RWPE2 (cell line): ENCODE measurements around the gene GABRB2.

Experiments
- ATAC-seq: fragments of 200-7000 bp; cut with Tn5 transposase; 3 replicates; pipeline ENCODE4 v1.9.1; 2021; ENCODE audit warnings: low read depth
- DNase-seq: peaks from one replicate; pipeline ENCODE4 v3.0.0-alpha.2; 2020; ENCODE audit warnings: low spot score
- H3K27ac ChIP-seq: fragments of 450-650 bp; 2 replicates; pipeline ENCODE4 v1.5.1; 2017; ENCODE audit warnings: mild to moderate bottlenecking; ENCODE audit not compliant: poor library complexity, severe bottlenecking
- H3K27me3 ChIP-seq: fragments of 250-450 bp; sonication (Bioruptor Pico); 2 replicates; pipeline ENCODE4 v1.5.1; 2021; ENCODE audit warnings: mild to moderate bottlenecking, moderate library complexity; ENCODE audit not compliant: insufficient read depth, poor library complexity, severe bottlenecking
- H3K36me3 ChIP-seq: fragments of 250-450 bp; sonication (Bioruptor Pico); 2 replicates; pipeline ENCODE4 v1.5.1; 2020; ENCODE audit warnings: low read depth, mild to moderate bottlenecking, moderate library complexity
- H3K4me1 ChIP-seq: fragments of 250-450 bp; sonication (Bioruptor Pico); 2 replicates; pipeline ENCODE4 v1.5.1; 2021; ENCODE audit warnings: mild to moderate bottlenecking, moderate library complexity; ENCODE audit not compliant: insufficient read depth, poor library complexity, severe bottlenecking
- H3K4me3 ChIP-seq: fragments of 250-450 bp; sonication (Bioruptor Pico); 2 replicates; pipeline ENCODE4 v1.5.1; 2021; ENCODE audit warnings: mild to moderate bottlenecking, moderate library complexity; ENCODE audit not compliant: severe bottlenecking
- H3K9me3 ChIP-seq: fragments of 250-450 bp; sonication (Bioruptor Pico); 2 replicates; pipeline ENCODE4 v1.5.1; 2021; ENCODE audit warnings: mild to moderate bottlenecking, moderate library complexity; ENCODE audit not compliant: severe bottlenecking
- CTCF ChIP-seq: fragments of 450-650 bp; IDR thresholded peaks from one replicate; pipeline ENCODE4 v1.5.1; 2017; ENCODE audit warnings: mild to moderate bottlenecking, moderate library complexity; ENCODE audit not compliant: poor library complexity, severe bottlenecking

The GABRB2 gene

DNA sequence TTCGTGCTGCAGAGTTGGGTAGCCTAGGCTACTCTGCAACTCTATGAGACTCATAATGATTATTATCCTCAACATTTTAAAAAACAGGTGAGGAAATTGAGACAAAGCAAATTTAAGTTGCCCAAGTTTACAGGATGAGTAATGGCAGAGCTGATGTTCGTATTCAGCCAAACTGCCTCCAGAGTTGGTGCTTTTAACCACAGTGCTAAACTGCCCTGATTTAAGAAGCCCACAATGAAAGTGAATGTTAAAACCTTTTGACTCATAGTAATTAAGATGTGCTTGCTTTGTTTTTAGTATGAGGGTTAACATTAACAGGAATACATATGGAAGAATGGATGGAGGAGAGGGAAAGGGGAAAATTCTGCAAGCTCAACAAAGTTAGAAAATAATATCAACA, 15.9 kb upstream of the GABRB2 start:
- H3K4me1 ChIP-seq, result no peaks in the 10 kb centered on the region
- H3K4me3 ChIP-seq, result no peak overlapping the region
- DNase-seq, result no peak
- ATAC-seq, result no peak
- no peaks in the 10 kb centered on the region for H3K36me3 ChIP-seq
- peaks cover 7% of the 10 kb centered on the region for H3K27me3 ChIP-seq
- TF ChIP-seq CTCF, result no peak
- no peak overlapping the region for H3K27ac ChIP-seq
- peaks cover 3% of the 10 kb centered on the region for H3K9me3 ChIP-seq

DNA sequence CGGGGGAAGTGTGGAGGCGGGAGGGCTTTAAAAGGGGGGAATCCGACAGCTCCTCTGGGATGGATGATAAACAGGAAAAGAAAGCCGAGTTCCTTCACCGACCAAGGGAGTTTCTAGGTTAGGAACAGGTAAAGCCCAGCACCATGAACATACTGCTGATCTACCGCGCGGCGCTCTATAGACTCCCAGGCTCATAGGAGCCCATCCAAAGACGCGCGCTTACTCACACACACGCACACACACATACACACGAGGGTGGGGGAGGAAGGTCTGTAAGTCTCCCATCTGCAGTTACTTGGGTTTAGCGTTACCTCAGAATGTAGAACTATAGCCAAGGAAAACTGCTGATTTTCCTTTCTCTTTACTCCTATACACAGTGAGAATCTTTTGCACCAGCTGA, 2.6 kb upstream of the GABRB2 start:
- H3K36me3 ChIP-seq, result no peaks in the 10 kb centered on the region
- H3K4me3 ChIP-seq, result no peak overlapping the region
- H3K27ac ChIP-seq, result no peak overlapping the region
- DNase-seq, result no peak
- no peaks in the 10 kb centered on the region for H3K4me1 ChIP-seq
- TF ChIP-seq CTCF, result no peak
- peak; percentile 42; the same call in 2 of the 3 replicates for ATAC-seq
- peaks cover 55% of the 10 kb centered on the region for H3K27me3 ChIP-seq
- no peaks in the 10 kb centered on the region for H3K9me3 ChIP-seq

GRCh38 chr5:161548487-161549094, 2.1 kb upstream of the GABRB2 start:
- no peaks in the 10 kb centered on the region for H3K4me1 ChIP-seq
- no peaks in the 10 kb centered on the region for H3K9me3 ChIP-seq
- ATAC-seq (no peak), DNase-seq (no peak)
- H3K27me3 ChIP-seq, result peaks cover 58% of the 10 kb centered on the region
- no peak overlapping the region for H3K4me3 ChIP-seq
- H3K36me3 ChIP-seq, result no peaks in the 10 kb centered on the region
- H3K27ac ChIP-seq, result no peak overlapping the region
- no peak for TF ChIP-seq CTCF

- Histone ChIP-seq H3K4me1 (no peaks in the 10 kb centered on the region), H3K27ac (no peak overlapping the region), H3K27me3 (peaks cover 58% of the 10 kb centered on the region), H3K9me3 (no peaks in the 10 kb centered on the region), H3K36me3 (no peaks in the 10 kb centered on the region), H3K4me3 (no peak overlapping the region)
- no peak for DNase-seq
- peak; percentile 37; the same call in 1 of the 3 replicates for ATAC-seq
- no peak for TF ChIP-seq CTCF
Observed at GRCh38 chr5:161547738-161548486, 1.4 kb upstream of the GABRB2 start.

DNA sequence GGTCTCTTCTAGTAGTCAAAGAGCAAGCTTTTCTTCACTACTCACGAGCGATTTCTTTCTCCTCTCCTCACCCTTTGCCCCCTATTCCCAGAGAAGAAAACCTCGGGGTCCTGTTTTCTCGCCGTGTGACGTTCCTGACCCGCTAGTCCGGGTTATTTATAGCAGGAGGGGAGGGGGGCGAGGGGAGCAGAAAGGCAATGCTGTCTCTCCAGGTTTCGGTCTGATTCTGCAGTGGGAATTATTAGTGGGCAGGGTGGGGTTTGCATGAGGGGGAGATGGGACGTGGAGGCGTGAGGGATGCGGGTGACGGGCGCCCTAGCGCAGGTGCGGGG, 847 bp upstream of the GABRB2 start:
- H3K4me3 ChIP-seq, result no peak overlapping the region
- no peak for TF ChIP-seq CTCF
- no peak for ATAC-seq
- DNase-seq, result no peak
- no peaks in the 10 kb centered on the region for H3K9me3 ChIP-seq
- H3K27me3 ChIP-seq, result peaks cover 58% of the 10 kb centered on the region
- no peaks in the 10 kb centered on the region for H3K4me1 ChIP-seq
- no peak overlapping the region for H3K27ac ChIP-seq
- H3K36me3 ChIP-seq, result no peaks in the 10 kb centered on the region
